Stimulated activated CD4-positive, alpha-beta T cell treated with anti-CD3 and anti-CD28 coated beads, Interleukin-2, amount 100 ng/mL, for 4 hours (primary cell): ENCODE results near the gene SAXO2.
"Not testable (repeated sequence)": the region's sequence is repeated elsewhere in the genome, so short reads cannot be mapped to it uniquely, and the experiment has no call there.

Experiments used
- DNase-seq: peaks from one replicate; pipeline ENCODE4 v3.0.0-alpha.2; 2020; ENCODE audit warnings: low read depth

Gene SAXO2

GRCh38 chr15:82286475-82286874 is 23.9 kb downstream of the SAXO2 start:
- DNase-seq: not testable (repeated sequence)

GRCh38 chr15:82288202-82288601 is 25.6 kb downstream of the SAXO2 start:
- not testable (repeated sequence) for DNase-seq

GRCh38 chr15:82292271-82292670 is 29.7 kb downstream of the SAXO2 start:
- no peak for DNase-seq

GRCh38 chr15:82294061-82294690 is 31.6 kb downstream of the SAXO2 start:
- DNase-seq: no peak

- DNase-seq: no peak
Measured at GRCh38 chr15:82297546-82297945, 34.9 kb downstream of the SAXO2 start.

GRCh38 chr15:82298032-82298431 is 35.4 kb downstream of the SAXO2 start:
- DNase-seq: no peak

GRCh38 chr15:82298520-82298919 is 35.9 kb downstream of the SAXO2 start:
- peak; percentile 19 for DNase-seq

- DNase-seq: not testable (repeated sequence)
Measured at GRCh38 chr15:82299511-82299914, 36.9 kb downstream of the SAXO2 start.

GRCh38 chr15:82300326-82300725 is 37.7 kb downstream of the SAXO2 start:
- DNase-seq: not testable (repeated sequence)

GRCh38 chr15:82300883-82301282 is 38.3 kb downstream of the SAXO2 start:
- no peak for DNase-seq

- no peak for DNase-seq
Measured at GRCh38 chr15:82301296-82302016, 38.8 kb downstream of the SAXO2 start.

GRCh38 chr15:82303956-82304777 is 41.5 kb downstream of the SAXO2 start:
- DNase-seq: no peak

GRCh38 chr15:82304778-82305090 is 42.1 kb downstream of the SAXO2 start:
- DNase-seq: no peak

GRCh38 chr15:82305621-82306048 is 43.0 kb downstream of the SAXO2 start:
- DNase-seq: no peak

- DNase-seq: no peak
Measured at GRCh38 chr15:82306791-82307713, 44.4 kb downstream of the SAXO2 start.

- no peak for DNase-seq
Measured at GRCh38 chr15:82307714-82308081, 45.1 kb downstream of the SAXO2 start.

GRCh38 chr15:82309802-82310201 is 47.2 kb downstream of the SAXO2 start:
- no peak for DNase-seq

- not testable (repeated sequence) for DNase-seq
Measured at GRCh38 chr15:82311321-82311720, 48.7 kb downstream of the SAXO2 start.

- no peak for DNase-seq
Measured at GRCh38 chr15:82312586-82313349, 50.1 kb downstream of the SAXO2 start.

- DNase-seq: no peak
Measured at GRCh38 chr15:82313446-82313845, 50.8 kb downstream of the SAXO2 start.
